HepG2 (cell line): ENCODE data around the gene TSPAN9. TPM values are rescaled to one million over a fixed set of nuclear protein-coding genes. Genes with fewer than 3 reads are reported as not detected.

Experiments used
- ISX ChIP-seq: sonication (generic); formaldehyde crosslinking; conservative IDR thresholded peaks from 2 replicates; pipeline ENCODE4 v1.5.0; 2020; ENCODE audit warnings: missing genetic modification reagents
- KAT8 ChIP-seq: IDR thresholded peaks from 2 replicates; pipeline ENCODE4 v1.6.1; 2016; ENCODE audit warnings: missing genetic modification reagents, missing compliant biosample characterization
- KLF11 ChIP-seq: IDR thresholded peaks from 2 replicates; pipeline ENCODE4 v1.6.1; 2016; ENCODE audit warnings: missing compliant biosample characterization
- NR2F1 ChIP-seq, 2 experiments: fragments of 450-650 bp in 1 of 2; formaldehyde crosslinking in 1 of 2; IDR thresholded peaks; 2 replicates each; pipeline versions ENCODE4 v1.5.0 to v1.6.1; 2016 to 2020; ENCODE audit warnings: mild to moderate bottlenecking in 1 of 2, missing compliant biosample characterization in 1 of 2, missing genetic modification reagents in 1 of 2, moderate library complexity in 1 of 2
- REPIN1 ChIP-seq: sonication (generic); formaldehyde crosslinking; IDR thresholded peaks from 2 replicates; pipeline ENCODE4 v1.8.0; 2022; ENCODE audit warnings: missing genetic modification reagents, low read depth, mild to moderate bottlenecking, borderline replicate concordance
- REXO4 ChIP-seq: sonication (generic); formaldehyde crosslinking; IDR thresholded peaks from 2 replicates; pipeline ENCODE4 v1.8.0; 2022; ENCODE audit warnings: missing genetic modification reagents, mild to moderate bottlenecking, borderline replicate concordance
- SALL2 ChIP-seq: sonication (generic); formaldehyde crosslinking; IDR thresholded peaks from 2 replicates; pipeline ENCODE4 v1.8.1; 2023; ENCODE audit warnings: mild to moderate bottlenecking, missing genetic modification reagents, inconsistent platforms
- SATB2 ChIP-seq: sonication (generic); formaldehyde crosslinking; IDR thresholded peaks from 2 replicates; pipeline ENCODE4 v1.5.0; 2020; ENCODE audit warnings: missing genetic modification reagents
- ZNF17 ChIP-seq: sonication (generic); formaldehyde crosslinking; IDR thresholded peaks from 2 replicates; pipeline ENCODE4 v1.5.0; 2020; ENCODE audit warnings: mild to moderate bottlenecking, missing genetic modification reagents
- ZNF34 ChIP-seq: sonication (generic); formaldehyde crosslinking; IDR thresholded peaks from 2 replicates; pipeline ENCODE4 v1.4.0; 2020; ENCODE audit warnings: mild to moderate bottlenecking, missing genetic modification reagents, borderline replicate concordance
- polyA plus RNA-seq, 8 experiments: library from polyadenylated mRNA; depleted of rRNA in 3 of 8; stranded (reverse) in 7 of 8; unstranded in 1 of 8; fragments of >200 nt; fragmentation: Illumina TruSeq in 4 of 8; extraction: Trizol in 4 of 8; gene quantifications; 2 replicates each; pipeline versions ENCODE4 v1.2.1 to v1.2.3, GENCODE V29; 2011 to 2016; ENCODE audit warnings: low read depth in 4 of 8, missing spikeins in 1 of 8, mixed read lengths in 1 of 8; ENCODE audit not compliant: insufficient read depth in 1 of 8
- total RNA-seq, 5 experiments: library from RNA; depleted of rRNA; stranded (reverse); fragments of >200 nt; fragmentation: Illumina TruSeq; extraction: Trizol; gene quantifications; 2 replicates each; pipeline ENCODE4 v1.2.3, GENCODE V29; 2016; ENCODE audit warnings: low read depth in 1 of 5
- TF ChIP-seq, protein P1 (sequence below): IDR thresholded peaks from 2 replicates; pipeline ENCODE4 v1.6.1; 2012; ENCODE audit warnings: low read length, improper control_type of control experiment
- TF ChIP-seq, protein P2 (sequence below): sonication (generic); formaldehyde crosslinking; IDR thresholded peaks from 2 replicates; pipeline ENCODE4 v1.8.0; 2022; ENCODE audit warnings: low read depth, missing genetic modification reagents

TSPAN9 gene
- total and polyA plus RNA-seq, 2 of the 13 experiments (the other 11 are each of a cell fraction or from before 2014, with no cell fraction given), result 18.1 to 42.3 TPM

DNA sequence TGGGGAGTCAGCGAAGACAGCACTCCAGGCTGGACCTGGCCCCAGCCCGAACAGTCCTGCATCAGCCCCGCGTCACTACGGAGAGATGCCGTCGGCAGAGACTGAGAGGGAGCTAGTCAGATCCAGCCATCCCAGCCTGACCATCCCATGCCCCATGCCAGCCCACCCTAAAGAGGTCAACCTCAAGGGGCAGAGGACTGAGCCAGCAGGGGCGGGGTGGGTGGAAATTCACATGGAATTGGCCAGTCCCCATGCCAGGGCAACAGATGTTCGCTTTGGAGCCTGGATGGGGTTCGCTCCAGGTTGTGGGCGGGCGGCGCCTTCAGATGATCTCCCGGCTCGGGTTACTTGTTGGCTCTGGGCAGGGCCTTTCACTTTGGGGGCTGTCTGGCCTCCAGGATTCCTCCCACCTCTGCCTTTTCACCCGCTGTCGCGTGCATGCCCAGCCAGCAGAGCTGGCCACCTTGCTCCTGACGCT lies 154.3 kb downstream of the TSPAN9 start (continued):
- TF ChIP-seq, protein P1, sequence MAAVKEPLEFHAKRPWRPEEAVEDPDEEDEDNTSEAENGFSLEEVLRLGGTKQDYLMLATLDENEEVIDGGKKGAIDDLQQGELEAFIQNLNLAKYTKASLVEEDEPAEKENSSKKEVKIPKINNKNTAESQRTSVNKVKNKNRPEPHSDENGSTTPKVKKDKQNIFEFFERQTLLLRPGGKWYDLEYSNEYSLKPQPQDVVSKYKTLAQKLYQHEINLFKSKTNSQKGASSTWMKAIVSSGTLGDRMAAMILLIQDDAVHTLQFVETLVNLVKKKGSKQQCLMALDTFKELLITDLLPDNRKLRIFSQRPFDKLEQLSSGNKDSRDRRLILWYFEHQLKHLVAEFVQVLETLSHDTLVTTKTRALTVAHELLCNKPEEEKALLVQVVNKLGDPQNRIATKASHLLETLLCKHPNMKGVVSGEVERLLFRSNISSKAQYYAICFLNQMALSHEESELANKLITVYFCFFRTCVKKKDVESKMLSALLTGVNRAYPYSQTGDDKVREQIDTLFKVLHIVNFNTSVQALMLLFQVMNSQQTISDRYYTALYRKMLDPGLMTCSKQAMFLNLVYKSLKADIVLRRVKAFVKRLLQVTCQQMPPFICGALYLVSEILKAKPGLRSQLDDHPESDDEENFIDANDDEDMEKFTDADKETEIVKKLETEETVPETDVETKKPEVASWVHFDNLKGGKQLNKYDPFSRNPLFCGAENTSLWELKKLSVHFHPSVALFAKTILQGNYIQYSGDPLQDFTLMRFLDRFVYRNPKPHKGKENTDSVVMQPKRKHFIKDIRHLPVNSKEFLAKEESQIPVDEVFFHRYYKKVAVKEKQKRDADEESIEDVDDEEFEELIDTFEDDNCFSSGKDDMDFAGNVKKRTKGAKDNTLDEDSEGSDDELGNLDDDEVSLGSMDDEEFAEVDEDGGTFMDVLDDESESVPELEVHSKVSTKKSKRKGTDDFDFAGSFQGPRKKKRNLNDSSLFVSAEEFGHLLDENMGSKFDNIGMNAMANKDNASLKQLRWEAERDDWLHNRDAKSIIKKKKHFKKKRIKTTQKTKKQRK, result no peak
- TF ChIP-seq ISX (CRISPR knock-in tag), result no peak
- no peak for TF ChIP-seq KAT8
- no peak for TF ChIP-seq KLF11 (CRISPR knock-in tag)
- TF ChIP-seq REXO4 (CRISPR knock-in tag), result no peak
- no peak for TF ChIP-seq SATB2 (CRISPR knock-in tag)
- no peak for TF ChIP-seq ZNF34 (CRISPR knock-in tag)
- TF ChIP-seq, protein P2, sequence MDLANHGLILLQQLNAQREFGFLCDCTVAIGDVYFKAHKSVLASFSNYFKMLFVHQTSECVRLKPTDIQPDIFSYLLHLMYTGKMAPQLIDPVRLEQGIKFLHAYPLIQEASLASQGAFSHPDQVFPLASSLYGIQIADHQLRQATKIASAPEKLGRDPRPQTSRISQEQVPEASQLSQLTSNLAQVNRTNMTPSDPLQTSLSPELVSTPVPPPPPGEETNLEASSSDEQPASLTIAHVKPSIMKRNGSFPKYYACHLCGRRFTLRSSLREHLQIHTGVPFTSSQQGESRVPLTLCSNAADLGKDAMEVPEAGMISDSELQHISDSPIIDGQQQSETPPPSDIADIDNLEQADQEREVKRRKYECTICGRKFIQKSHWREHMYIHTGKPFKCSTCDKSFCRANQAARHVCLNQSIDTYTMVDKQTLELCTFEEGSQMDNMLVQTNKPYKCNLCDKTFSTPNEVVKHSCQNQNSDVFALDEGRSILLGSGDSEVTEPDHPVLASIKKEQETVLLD (CRISPR knock-in tag), result no peak
- TF ChIP-seq NR2F1 (CRISPR knock-in tag; IDR thresholded peaks at IDR 0.05), result no peak
- TF ChIP-seq ZNF17 (CRISPR knock-in tag), result no peak
- TF ChIP-seq REPIN1, result no peak
- TF ChIP-seq SALL2 (CRISPR knock-in tag), result no peak
